Gastrocnemius medialis (tissue), 4 donors: Measurements from ENCODE around the gene DCAF10. TPM values are rescaled to one million over a fixed set of nuclear protein-coding genes. Genes with fewer than 3 reads are reported as not detected.

Source experiments
- ATAC-seq, 2 donors: fragments of 150-250 bp; one replicate each; pipeline ENCODE4 v1.9.1; 2016
- DNase-seq, 2 donors: peaks; one replicate each; pipeline ENCODE4 v3.0.0-alpha.2; 2019
- H3K27ac ChIP-seq, 4 donors: fragments of 200-600 bp; sonication (generic); 1 replicate in 1 of 4; 2 replicates in 3 of 4; pipeline ENCODE4 v1.5.1; 2016 to 2018; ENCODE audit warnings: mild to moderate bottlenecking in 2 of 4, moderate library complexity in 1 of 4
- H3K27me3 ChIP-seq, 3 donors: fragments of 200-600 bp; sonication (generic) in 2 of 3; 1 replicate in 1 of 3; 2 replicates in 2 of 3; pipeline versions ENCODE4 v1.5.1 to v1.6.0; 2016 to 2019; ENCODE audit warnings: mild to moderate bottlenecking in 1 of 3, moderate library complexity in 1 of 3
- H3K36me3 ChIP-seq, 2 donors: fragments of 200-600 bp; sonication (generic) in 1 of 2; one replicate each; pipeline ENCODE4 v1.5.1; 2017 to 2018
- H3K4me1 ChIP-seq, 2 donors: fragments of 200-600 bp; sonication (generic) in 1 of 2; one replicate each; pipeline ENCODE4 v1.5.1; 2016 to 2017; ENCODE audit warnings: mild to moderate bottlenecking in 2 of 2
- H3K4me3 ChIP-seq, 4 donors: fragments of 200-600 bp; sonication (generic) in 3 of 4; 1 replicate in 1 of 4; 2 replicates in 3 of 4; pipeline ENCODE4 v1.5.1; 2016 to 2019; ENCODE audit warnings: mild to moderate bottlenecking in 2 of 4
- H3K9me3 ChIP-seq, 3 donors: fragments of 200-600 bp; sonication (generic) in 2 of 3; 1 replicate in 1 of 3; 2 replicates in 2 of 3; pipeline ENCODE4 v1.5.1; 2016 to 2019
- POLR2A ChIP-seq, 2 donors: fragments of 450-650 bp; IDR thresholded peaks; one replicate each; pipeline ENCODE4 v1.6.1; 2017; ENCODE audit warnings: antibody characterized with exemption in 2 of 2, mild to moderate bottlenecking in 2 of 2, moderate library complexity in 2 of 2
- in situ Hi-C, 4 donors: fragments of 200-750 bp; cut with MboI; loops; one replicate each; pipeline versions ENCODE4 v1.15.0 to v1.8.0; 2017; ENCODE audit warnings: low sequenced_read_pairs in 4 of 4
- intact Hi-C: fragments of 100-400 bp; cut with DNase I; formaldehyde crosslinking; loops from one replicate; pipeline ENCODE4 v1.15.1; 2023; ENCODE audit warnings: low total_unique reads
- total RNA-seq, 4 donors: library from RNA; depleted of rRNA; stranded (reverse); fragments of >200 nt; gene quantifications; one replicate each; pipeline versions ENCODE4 v1.1.0 to v1.2.3, GENCODE V29; 2016
- TF ChIP-seq, protein P1 (sequence below), 5 experiments: fragments of 450-650 bp in 3 of 5; fragments of 200-600 bp in 2 of 5; sonication (generic) in 2 of 5; IDR thresholded peaks in 4 of 5; conservative IDR thresholded peaks in 1 of 5; 1 replicate in 4 of 5; 2 replicates in 1 of 5; pipeline ENCODE4 v1.5.1; 2016 to 2019; ENCODE audit warnings: antibody characterized with exemption in 5 of 5, mild to moderate bottlenecking in 3 of 5, moderate library complexity in 3 of 5

Gene DCAF10
- total RNA-seq, 4 donors from 2014 or later: 11.0 to 24.5 (median 17.0) TPM

DNA sequence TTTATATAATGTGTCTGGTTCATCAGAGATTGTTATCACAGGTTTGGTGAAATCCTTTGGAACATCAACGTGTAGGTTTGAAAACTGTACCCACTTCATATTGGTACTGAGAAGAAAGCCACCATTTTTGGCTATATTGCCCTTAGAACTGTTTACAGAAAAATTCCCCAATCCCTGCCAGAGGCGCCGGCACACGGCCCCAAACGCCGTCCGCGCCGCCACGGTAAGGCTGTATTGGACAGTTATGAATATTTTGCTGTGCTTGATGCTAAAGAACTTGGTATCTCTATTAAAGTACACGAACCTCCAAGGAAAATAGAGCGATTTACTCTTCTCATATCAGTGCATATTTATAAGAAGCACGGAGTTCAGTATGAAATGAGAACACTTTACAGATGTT lies 35.2 kb downstream of the DCAF10 start:
- no peaks in the 10 kb centered on the region for H3K4me1 ChIP-seq
- no peaks in the 10 kb centered on the region for H3K27me3 ChIP-seq
- H3K9me3 ChIP-seq: no peaks in the 10 kb centered on the region
- no peak for ATAC-seq
- no peak overlapping the region for H3K4me3 ChIP-seq
- no peak overlapping the region for H3K27ac ChIP-seq
- no peak for TF ChIP-seq POLR2A (IDR thresholded peaks at IDR 0.05)
- TF ChIP-seq, protein P1, sequence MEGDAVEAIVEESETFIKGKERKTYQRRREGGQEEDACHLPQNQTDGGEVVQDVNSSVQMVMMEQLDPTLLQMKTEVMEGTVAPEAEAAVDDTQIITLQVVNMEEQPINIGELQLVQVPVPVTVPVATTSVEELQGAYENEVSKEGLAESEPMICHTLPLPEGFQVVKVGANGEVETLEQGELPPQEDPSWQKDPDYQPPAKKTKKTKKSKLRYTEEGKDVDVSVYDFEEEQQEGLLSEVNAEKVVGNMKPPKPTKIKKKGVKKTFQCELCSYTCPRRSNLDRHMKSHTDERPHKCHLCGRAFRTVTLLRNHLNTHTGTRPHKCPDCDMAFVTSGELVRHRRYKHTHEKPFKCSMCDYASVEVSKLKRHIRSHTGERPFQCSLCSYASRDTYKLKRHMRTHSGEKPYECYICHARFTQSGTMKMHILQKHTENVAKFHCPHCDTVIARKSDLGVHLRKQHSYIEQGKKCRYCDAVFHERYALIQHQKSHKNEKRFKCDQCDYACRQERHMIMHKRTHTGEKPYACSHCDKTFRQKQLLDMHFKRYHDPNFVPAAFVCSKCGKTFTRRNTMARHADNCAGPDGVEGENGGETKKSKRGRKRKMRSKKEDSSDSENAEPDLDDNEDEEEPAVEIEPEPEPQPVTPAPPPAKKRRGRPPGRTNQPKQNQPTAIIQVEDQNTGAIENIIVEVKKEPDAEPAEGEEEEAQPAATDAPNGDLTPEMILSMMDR (IDR thresholded peaks at IDR 0.05 in 4 of 5, conservative IDR thresholded peaks at IDR 0.05 in 1 of 5): no peak
- intact Hi-C loops (no loop called here), in situ Hi-C loops (no loop called here)
- DNase-seq: no peak
- H3K36me3 ChIP-seq: peaks cover 0 to 4% of the 10 kb centered on the region in 2 donors

DNA sequence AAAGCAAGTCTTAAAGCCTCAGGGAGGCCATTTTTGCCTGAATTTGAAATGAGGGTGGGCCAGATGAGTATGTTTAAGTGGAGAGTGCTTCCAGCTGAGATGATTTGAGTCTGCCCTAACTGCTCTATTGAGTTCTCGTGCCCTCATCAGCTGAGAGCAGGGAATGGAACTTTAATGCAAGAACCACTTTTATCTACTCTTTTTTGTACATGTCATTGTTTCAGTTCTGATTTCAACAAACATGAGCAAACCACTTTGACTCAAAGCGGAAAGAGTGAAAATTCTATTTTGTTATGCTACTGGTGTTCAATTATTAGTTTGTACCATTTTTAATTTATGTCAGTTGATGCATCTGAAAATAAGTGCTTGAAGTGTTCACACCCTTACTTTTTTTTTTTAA lies 35.8 kb downstream of the DCAF10 start:
- no peak overlapping the region for H3K4me3 ChIP-seq
- no peak for DNase-seq
- peaks cover 0 to 4% of the 10 kb centered on the region in 2 donors for H3K36me3 ChIP-seq
- no peak for TF ChIP-seq POLR2A (IDR thresholded peaks at IDR 0.05)
- TF ChIP-seq, protein P1 (IDR thresholded peaks at IDR 0.05 in 4 of 5, conservative IDR thresholded peaks at IDR 0.05 in 1 of 5): no peak
- no peak overlapping the region for H3K27ac ChIP-seq
- H3K27me3 ChIP-seq: no peaks in the 10 kb centered on the region
- in situ Hi-C loops (no loop called here), intact Hi-C loops (no loop called here)
- no peak for ATAC-seq
- no peaks in the 10 kb centered on the region for H3K4me1 ChIP-seq
- H3K9me3 ChIP-seq: no peaks in the 10 kb centered on the region

GRCh38 chr9:37839496-37840461 lies 39.2 kb downstream of the DCAF10 start:
- TF ChIP-seq POLR2A (IDR thresholded peaks at IDR 0.05): no peak
- TF ChIP-seq, protein P1 (IDR thresholded peaks at IDR 0.05 in 4 of 5, conservative IDR thresholded peaks at IDR 0.05 in 1 of 5): no peak
- ATAC-seq: no peak
- intact Hi-C loops (no loop called here), in situ Hi-C loops (no loop called here)
- no peak for DNase-seq
- no peaks in the 10 kb centered on the region for H3K27me3 ChIP-seq
- H3K4me1 ChIP-seq: no peaks in the 10 kb centered on the region
- H3K9me3 ChIP-seq: no peaks in the 10 kb centered on the region
- H3K27ac ChIP-seq: no peak overlapping the region
- H3K36me3 ChIP-seq: no peaks in the 10 kb centered on the region
- no peak overlapping the region for H3K4me3 ChIP-seq

GRCh38 chr9:37840560-37841194 lies 40.1 kb downstream of the DCAF10 start:
- Histone ChIP-seq H3K4me3 (no peak overlapping the region), H3K9me3 (no peaks in the 10 kb centered on the region), H3K27me3 (no peaks in the 10 kb centered on the region), H3K36me3 (no peaks in the 10 kb centered on the region), H3K27ac (no peak overlapping the region), H3K4me1 (no peaks in the 10 kb centered on the region)
- intact Hi-C loops (no loop called here), in situ Hi-C loops (no loop called here)
- TF ChIP-seq, protein P1 (IDR thresholded peaks at IDR 0.05 in 4 of 5, conservative IDR thresholded peaks at IDR 0.05 in 1 of 5): no peak
- no peak for TF ChIP-seq POLR2A (IDR thresholded peaks at IDR 0.05)
- no peak for DNase-seq
- no peak for ATAC-seq
